Loucy (cell line): ENCODE measurements around the gene NQO2.
"Not testable (repeated sequence)": the region's sequence is repeated elsewhere in the genome, so short reads cannot be mapped to it uniquely, and the experiment has no call there.

Source experiments
- EZH2phosphoT487 ChIP-seq: fragments of 200-600 bp; IDR thresholded peaks from 2 replicates; pipeline ENCODE4 v1.6.1; 2018; ENCODE audit warnings: antibody characterized with exemption, mild to moderate bottlenecking, moderate library complexity, borderline replicate concordance
- TF ChIP-seq, protein P1 (sequence below): fragments of 200-600 bp; sonication (generic); conservative IDR thresholded peaks from 2 replicates; pipeline ENCODE4 v1.5.1; 2014; ENCODE audit warnings: mild to moderate bottlenecking, antibody characterized with exemption, low read length

DNA sequence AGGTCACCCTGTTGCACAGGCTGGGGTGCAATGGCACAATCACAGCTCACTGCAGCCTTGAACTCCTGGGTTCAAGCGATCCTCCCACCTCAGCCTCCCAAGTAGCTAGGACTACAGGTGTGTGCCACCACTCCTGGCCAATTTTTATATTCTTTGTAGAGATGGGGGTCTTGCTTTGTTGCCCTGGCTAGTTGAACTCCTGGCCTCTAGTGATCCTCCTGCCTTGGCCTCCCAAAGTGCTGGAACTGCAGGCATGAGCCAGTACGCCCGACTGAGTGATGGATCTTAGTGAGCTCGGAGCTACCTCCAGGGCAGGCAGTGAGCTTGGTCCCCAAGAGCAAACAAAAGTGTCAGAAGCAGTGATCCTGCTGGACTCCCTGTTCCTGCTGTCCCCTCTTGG, 48.3 kb downstream of the NQO2 start:
- TF ChIP-seq, protein P1, sequence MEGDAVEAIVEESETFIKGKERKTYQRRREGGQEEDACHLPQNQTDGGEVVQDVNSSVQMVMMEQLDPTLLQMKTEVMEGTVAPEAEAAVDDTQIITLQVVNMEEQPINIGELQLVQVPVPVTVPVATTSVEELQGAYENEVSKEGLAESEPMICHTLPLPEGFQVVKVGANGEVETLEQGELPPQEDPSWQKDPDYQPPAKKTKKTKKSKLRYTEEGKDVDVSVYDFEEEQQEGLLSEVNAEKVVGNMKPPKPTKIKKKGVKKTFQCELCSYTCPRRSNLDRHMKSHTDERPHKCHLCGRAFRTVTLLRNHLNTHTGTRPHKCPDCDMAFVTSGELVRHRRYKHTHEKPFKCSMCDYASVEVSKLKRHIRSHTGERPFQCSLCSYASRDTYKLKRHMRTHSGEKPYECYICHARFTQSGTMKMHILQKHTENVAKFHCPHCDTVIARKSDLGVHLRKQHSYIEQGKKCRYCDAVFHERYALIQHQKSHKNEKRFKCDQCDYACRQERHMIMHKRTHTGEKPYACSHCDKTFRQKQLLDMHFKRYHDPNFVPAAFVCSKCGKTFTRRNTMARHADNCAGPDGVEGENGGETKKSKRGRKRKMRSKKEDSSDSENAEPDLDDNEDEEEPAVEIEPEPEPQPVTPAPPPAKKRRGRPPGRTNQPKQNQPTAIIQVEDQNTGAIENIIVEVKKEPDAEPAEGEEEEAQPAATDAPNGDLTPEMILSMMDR = not testable (repeated sequence)
- not testable (repeated sequence) for TF ChIP-seq EZH2phosphoT487
